ENCODE data around the gene RCSD1.

RCSD1 gene

GRCh38 chr1:167633258-167633944 lies 3.4 kb downstream of the RCSD1 start:
- Histone ChIP-seq H3K9ac (ENCODE audit: low read length) (no peak overlapping the region), H3K36me3 (ENCODE audit: insufficient read depth, low read length) (no peaks in the 10 kb centered on the region), H3K27ac (ENCODE audit: low read depth, low read length) (no peak overlapping the region), H3K9me3 (ENCODE audit: low read length) (no peaks in the 10 kb centered on the region), H3K4me3 (ENCODE audit: low read depth in 1 of 2, low read length in 2 of 2) (no peak overlapping the region), H3K4me1 (ENCODE audit: insufficient read depth, low read length) (peaks cover 11% of the 10 kb centered on the region), H3K27me3 (ENCODE audit: control insufficient read depth in 1 of 2, insufficient read depth in 2 of 2, low read length in 2 of 2) (no peaks in the 10 kb centered on the region)

GRCh38 chr1:167634435-167634834 lies 4.4 kb downstream of the RCSD1 start:
- Histone ChIP-seq H3K27me3 (ENCODE audit: control insufficient read depth in 1 of 2, insufficient read depth in 2 of 2, low read length in 2 of 2) (no peaks in the 10 kb centered on the region), H3K9ac (ENCODE audit: low read length) (no peak overlapping the region), H3K27ac (ENCODE audit: low read depth, low read length) (no peak overlapping the region), H3K36me3 (ENCODE audit: insufficient read depth, low read length) (no peaks in the 10 kb centered on the region), H3K9me3 (ENCODE audit: low read length) (no peaks in the 10 kb centered on the region), H3K4me1 (ENCODE audit: insufficient read depth, low read length) (peaks cover 3% of the 10 kb centered on the region), H3K4me3 (ENCODE audit: low read depth in 1 of 2, low read length in 2 of 2) (no peak overlapping the region)

- no peak overlapping the region for H3K9ac ChIP-seq (ENCODE audit: low read length)
- no peak overlapping the region for H3K4me3 ChIP-seq (ENCODE audit: low read depth in 1 of 2, low read length in 2 of 2)
- no peaks in the 10 kb centered on the region for H3K9me3 ChIP-seq (ENCODE audit: low read length)
- H3K4me1 ChIP-seq (ENCODE audit: insufficient read depth, low read length) = no peaks in the 10 kb centered on the region
- H3K27me3 ChIP-seq (ENCODE audit: control insufficient read depth in 1 of 2, insufficient read depth in 2 of 2, low read length in 2 of 2) = no peaks in the 10 kb centered on the region
- no peaks in the 10 kb centered on the region for H3K36me3 ChIP-seq (ENCODE audit: insufficient read depth, low read length)
- H3K27ac ChIP-seq (ENCODE audit: low read depth, low read length) = no peak overlapping the region
Measured at GRCh38 chr1:167635156-167635648, 5.2 kb downstream of the RCSD1 start.

- Histone ChIP-seq H3K36me3 (ENCODE audit: insufficient read depth, low read length) (no peaks in the 10 kb centered on the region), H3K9ac (ENCODE audit: low read length) (no peak overlapping the region), H3K27ac (ENCODE audit: low read depth, low read length) (no peak overlapping the region), H3K4me3 (ENCODE audit: low read depth in 1 of 2, low read length in 2 of 2) (no peak overlapping the region), H3K27me3 (ENCODE audit: control insufficient read depth in 1 of 2, insufficient read depth in 2 of 2, low read length in 2 of 2) (no peaks in the 10 kb centered on the region), H3K4me1 (ENCODE audit: insufficient read depth, low read length) (no peaks in the 10 kb centered on the region), H3K9me3 (ENCODE audit: low read length) (no peaks in the 10 kb centered on the region)
Measured at GRCh38 chr1:167635941-167636340, 5.9 kb downstream of the RCSD1 start.

- Histone ChIP-seq H3K9ac (ENCODE audit: low read length) (no peak overlapping the region), H3K9me3 (ENCODE audit: low read length) (no peaks in the 10 kb centered on the region), H3K36me3 (ENCODE audit: insufficient read depth, low read length) (no peaks in the 10 kb centered on the region), H3K4me3 (ENCODE audit: low read depth in 1 of 2, low read length in 2 of 2) (no peak overlapping the region), H3K27me3 (ENCODE audit: control insufficient read depth in 1 of 2, insufficient read depth in 2 of 2, low read length in 2 of 2) (no peaks in the 10 kb centered on the region), H3K27ac (ENCODE audit: low read depth, low read length) (no peak overlapping the region), H3K4me1 (ENCODE audit: insufficient read depth, low read length) (no peaks in the 10 kb centered on the region)
Measured at GRCh38 chr1:167638064-167638463, 8.0 kb downstream of the RCSD1 start.

GRCh38 chr1:167640051-167640450 lies 10.0 kb downstream of the RCSD1 start:
- no peaks in the 10 kb centered on the region for H3K27me3 ChIP-seq (ENCODE audit: control insufficient read depth in 1 of 2, insufficient read depth in 2 of 2, low read length in 2 of 2)
- H3K27ac ChIP-seq (ENCODE audit: low read depth, low read length) = no peak overlapping the region
- H3K9ac ChIP-seq (ENCODE audit: low read length) = no peak overlapping the region
- H3K9me3 ChIP-seq (ENCODE audit: low read length) = no peaks in the 10 kb centered on the region
- H3K4me3 ChIP-seq (ENCODE audit: low read depth in 1 of 2, low read length in 2 of 2) = no peak overlapping the region
- H3K36me3 ChIP-seq (ENCODE audit: insufficient read depth, low read length) = no peaks in the 10 kb centered on the region
- H3K4me1 ChIP-seq (ENCODE audit: insufficient read depth, low read length) = peaks cover 6% of the 10 kb centered on the region

GRCh38 chr1:167641786-167642500 lies 11.9 kb downstream of the RCSD1 start:
- Histone ChIP-seq H3K4me3 (ENCODE audit: low read depth in 1 of 2, low read length in 2 of 2) (no peak overlapping the region), H3K27me3 (ENCODE audit: control insufficient read depth in 1 of 2, insufficient read depth in 2 of 2, low read length in 2 of 2) (no peaks in the 10 kb centered on the region), H3K4me1 (ENCODE audit: insufficient read depth, low read length) (peaks cover 14% of the 10 kb centered on the region), H3K36me3 (ENCODE audit: insufficient read depth, low read length) (no peaks in the 10 kb centered on the region), H3K9me3 (ENCODE audit: low read length) (no peaks in the 10 kb centered on the region), H3K27ac (ENCODE audit: low read depth, low read length) (no peak overlapping the region), H3K9ac (ENCODE audit: low read length) (no peak overlapping the region)

- Histone ChIP-seq H3K27me3 (ENCODE audit: control insufficient read depth in 1 of 2, insufficient read depth in 2 of 2, low read length in 2 of 2) (no peaks in the 10 kb centered on the region), H3K9me3 (ENCODE audit: low read length) (no peaks in the 10 kb centered on the region), H3K9ac (ENCODE audit: low read length) (no peak overlapping the region), H3K4me1 (ENCODE audit: insufficient read depth, low read length) (peaks cover 14% of the 10 kb centered on the region), H3K4me3 (ENCODE audit: low read depth in 1 of 2, low read length in 2 of 2) (no peak overlapping the region), H3K27ac (ENCODE audit: low read depth, low read length) (no peak overlapping the region), H3K36me3 (ENCODE audit: insufficient read depth, low read length) (no peaks in the 10 kb centered on the region)
Measured at GRCh38 chr1:167642501-167642826, 12.4 kb downstream of the RCSD1 start.

- H3K4me1 ChIP-seq (ENCODE audit: insufficient read depth, low read length) = peaks cover 14% of the 10 kb centered on the region
Measured at GRCh38 chr1:167643441-167643840, 13.4 kb downstream of the RCSD1 start.

GRCh38 chr1:167644551-167644950 lies 14.5 kb downstream of the RCSD1 start:
- Histone ChIP-seq H3K4me3 (ENCODE audit: low read depth in 1 of 2, low read length in 2 of 2) (no peak overlapping the region), H3K4me1 (ENCODE audit: insufficient read depth, low read length) (peaks cover 14% of the 10 kb centered on the region), H3K27me3 (ENCODE audit: control insufficient read depth in 1 of 2, insufficient read depth in 2 of 2, low read length in 2 of 2) (no peaks in the 10 kb centered on the region), H3K9me3 (ENCODE audit: low read length) (no peaks in the 10 kb centered on the region), H3K27ac (ENCODE audit: low read depth, low read length) (no peak overlapping the region), H3K9ac (ENCODE audit: low read length) (no peak overlapping the region), H3K36me3 (ENCODE audit: insufficient read depth, low read length) (no peaks in the 10 kb centered on the region)

More at GRCh38 chr1:167643441-167643840, 13.4 kb downstream of the RCSD1 start:
- Histone ChIP-seq H3K9ac (ENCODE audit: low read length) (no peak overlapping the region), H3K9me3 (ENCODE audit: low read length) (no peaks in the 10 kb centered on the region), H3K27me3 (ENCODE audit: control insufficient read depth in 1 of 2, insufficient read depth in 2 of 2, low read length in 2 of 2) (no peaks in the 10 kb centered on the region), H3K36me3 (ENCODE audit: insufficient read depth, low read length) (no peaks in the 10 kb centered on the region), H3K27ac (ENCODE audit: low read depth, low read length) (no peak overlapping the region), H3K4me3 (ENCODE audit: low read depth in 1 of 2, low read length in 2 of 2) (no peak overlapping the region)

GRCh38 chr1:167645140-167645541 lies 15.1 kb downstream of the RCSD1 start:
- H3K4me3 ChIP-seq (ENCODE audit: low read depth in 1 of 2, low read length in 2 of 2) = no peak overlapping the region
- no peak overlapping the region for H3K9ac ChIP-seq (ENCODE audit: low read length)
- H3K4me1 ChIP-seq (ENCODE audit: insufficient read depth, low read length) = peaks cover 16% of the 10 kb centered on the region
- no peaks in the 10 kb centered on the region for H3K27me3 ChIP-seq (ENCODE audit: control insufficient read depth in 1 of 2, insufficient read depth in 2 of 2, low read length in 2 of 2)
- H3K9me3 ChIP-seq (ENCODE audit: low read length) = no peaks in the 10 kb centered on the region
- no peak overlapping the region for H3K27ac ChIP-seq (ENCODE audit: low read depth, low read length)
- H3K36me3 ChIP-seq (ENCODE audit: insufficient read depth, low read length) = no peaks in the 10 kb centered on the region
